ENCODE results near the gene SPAG17.

DNA sequence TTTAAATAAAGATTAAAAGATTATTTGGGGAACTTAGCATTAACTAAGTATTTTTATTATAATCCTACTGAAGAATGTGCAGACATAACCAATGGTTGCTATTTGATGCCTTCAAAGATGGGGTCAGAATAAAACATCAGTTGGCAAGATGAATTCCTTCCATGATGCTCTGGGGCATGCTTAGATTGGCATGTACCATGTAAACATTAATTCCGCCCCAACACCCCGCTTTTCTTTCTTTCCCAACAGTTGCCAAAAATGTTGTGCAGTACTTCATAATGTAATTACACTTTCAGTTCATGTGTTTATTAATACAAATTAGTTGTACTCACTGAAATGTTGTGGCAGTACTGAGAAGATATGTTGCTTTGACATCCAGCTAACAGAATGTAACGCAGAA is 82.6 kb downstream of the SPAG17 start:
- TF ChIP-seq, protein P1, sequence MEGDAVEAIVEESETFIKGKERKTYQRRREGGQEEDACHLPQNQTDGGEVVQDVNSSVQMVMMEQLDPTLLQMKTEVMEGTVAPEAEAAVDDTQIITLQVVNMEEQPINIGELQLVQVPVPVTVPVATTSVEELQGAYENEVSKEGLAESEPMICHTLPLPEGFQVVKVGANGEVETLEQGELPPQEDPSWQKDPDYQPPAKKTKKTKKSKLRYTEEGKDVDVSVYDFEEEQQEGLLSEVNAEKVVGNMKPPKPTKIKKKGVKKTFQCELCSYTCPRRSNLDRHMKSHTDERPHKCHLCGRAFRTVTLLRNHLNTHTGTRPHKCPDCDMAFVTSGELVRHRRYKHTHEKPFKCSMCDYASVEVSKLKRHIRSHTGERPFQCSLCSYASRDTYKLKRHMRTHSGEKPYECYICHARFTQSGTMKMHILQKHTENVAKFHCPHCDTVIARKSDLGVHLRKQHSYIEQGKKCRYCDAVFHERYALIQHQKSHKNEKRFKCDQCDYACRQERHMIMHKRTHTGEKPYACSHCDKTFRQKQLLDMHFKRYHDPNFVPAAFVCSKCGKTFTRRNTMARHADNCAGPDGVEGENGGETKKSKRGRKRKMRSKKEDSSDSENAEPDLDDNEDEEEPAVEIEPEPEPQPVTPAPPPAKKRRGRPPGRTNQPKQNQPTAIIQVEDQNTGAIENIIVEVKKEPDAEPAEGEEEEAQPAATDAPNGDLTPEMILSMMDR (IDR thresholded peaks at IDR 0.05), result no peak
- TF ChIP-seq, protein P2, sequence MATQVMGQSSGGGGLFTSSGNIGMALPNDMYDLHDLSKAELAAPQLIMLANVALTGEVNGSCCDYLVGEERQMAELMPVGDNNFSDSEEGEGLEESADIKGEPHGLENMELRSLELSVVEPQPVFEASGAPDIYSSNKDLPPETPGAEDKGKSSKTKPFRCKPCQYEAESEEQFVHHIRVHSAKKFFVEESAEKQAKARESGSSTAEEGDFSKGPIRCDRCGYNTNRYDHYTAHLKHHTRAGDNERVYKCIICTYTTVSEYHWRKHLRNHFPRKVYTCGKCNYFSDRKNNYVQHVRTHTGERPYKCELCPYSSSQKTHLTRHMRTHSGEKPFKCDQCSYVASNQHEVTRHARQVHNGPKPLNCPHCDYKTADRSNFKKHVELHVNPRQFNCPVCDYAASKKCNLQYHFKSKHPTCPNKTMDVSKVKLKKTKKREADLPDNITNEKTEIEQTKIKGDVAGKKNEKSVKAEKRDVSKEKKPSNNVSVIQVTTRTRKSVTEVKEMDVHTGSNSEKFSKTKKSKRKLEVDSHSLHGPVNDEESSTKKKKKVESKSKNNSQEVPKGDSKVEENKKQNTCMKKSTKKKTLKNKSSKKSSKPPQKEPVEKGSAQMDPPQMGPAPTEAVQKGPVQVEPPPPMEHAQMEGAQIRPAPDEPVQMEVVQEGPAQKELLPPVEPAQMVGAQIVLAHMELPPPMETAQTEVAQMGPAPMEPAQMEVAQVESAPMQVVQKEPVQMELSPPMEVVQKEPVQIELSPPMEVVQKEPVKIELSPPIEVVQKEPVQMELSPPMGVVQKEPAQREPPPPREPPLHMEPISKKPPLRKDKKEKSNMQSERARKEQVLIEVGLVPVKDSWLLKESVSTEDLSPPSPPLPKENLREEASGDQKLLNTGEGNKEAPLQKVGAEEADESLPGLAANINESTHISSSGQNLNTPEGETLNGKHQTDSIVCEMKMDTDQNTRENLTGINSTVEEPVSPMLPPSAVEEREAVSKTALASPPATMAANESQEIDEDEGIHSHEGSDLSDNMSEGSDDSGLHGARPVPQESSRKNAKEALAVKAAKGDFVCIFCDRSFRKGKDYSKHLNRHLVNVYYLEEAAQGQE (IDR thresholded peaks at IDR 0.05; ENCODE audit: insufficient read depth in 1 of 2, low read depth in 2 of 2, low read length in 1 of 2), result no peak
- no peak for TF ChIP-seq POLR2AphosphoS5 (IDR thresholded peaks at IDR 0.05; ENCODE audit: low read depth, low read length)
